Vagina (tissue), 2 donors: Measurements from ENCODE around the gene SNTB2.

Experiments
- CTCF ChIP-seq, 3 experiments: fragments of 450-650 bp in 2 of 3; fragments of 200-600 bp in 1 of 3; sonication (generic) in 1 of 3; IDR thresholded peaks; one replicate each; pipeline ENCODE4 v1.5.1; 2017 to 2019; ENCODE audit warnings: antibody characterized with exemption in 3 of 3, mild to moderate bottlenecking in 2 of 3, moderate library complexity in 2 of 3
- POLR2A ChIP-seq, 2 donors: fragments of 450-650 bp; IDR thresholded peaks; one replicate each; pipeline ENCODE4 v1.6.1; 2017; ENCODE audit warnings: antibody characterized with exemption in 2 of 2, mild to moderate bottlenecking in 2 of 2, moderate library complexity in 2 of 2

- TF ChIP-seq CTCF (IDR thresholded peaks at IDR 0.05) (no peak), POLR2A (IDR thresholded peaks at IDR 0.05) (no peak)
Measured at GRCh38 chr16:69314534-69314933, 127.6 kb downstream of the SNTB2 start.
